Middle frontal gyrus (tissue), 1 donor: ENCODE measurements around the gene USH2A.

ENCODE experiments used
- DNase-seq: peaks from one replicate; pipeline ENCODE4 v3.0.0-alpha.2; 2015; ENCODE audit warnings: low spot score; ENCODE audit errors: extremely low spot score

The USH2A gene

GRCh38 chr1:216422821-216423520 lies at the start of gene USH2A:
TSS of gene USH2A (minus strand) at chr1:216423448. CDS start at chr1:216422336, 1,112 bp downstream.
- DNase-seq: no peak

GRCh38 chr1:216466162-216466801 lies 43.0 kb upstream of the USH2A start:
- no peak for DNase-seq

DNA sequence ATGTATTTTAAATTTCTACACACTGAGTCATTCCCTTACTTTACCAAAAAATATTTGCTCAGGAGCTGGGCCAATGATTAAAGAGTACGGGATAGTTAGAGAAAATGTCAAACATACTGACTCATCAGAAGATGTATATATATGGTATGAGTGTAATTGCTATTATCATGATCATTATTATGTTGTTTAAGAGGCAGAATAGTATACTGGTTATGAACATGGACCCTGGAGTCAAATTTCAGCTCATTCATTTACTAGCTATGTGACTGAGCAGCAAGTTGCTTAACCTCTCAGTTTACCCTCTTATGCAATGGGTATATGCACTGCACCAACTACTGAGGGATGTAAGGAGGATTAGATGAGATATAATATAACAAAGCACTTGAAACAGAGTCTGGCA lies 41.2 kb upstream of the USH2A start:
- DNase-seq: no peak

GRCh38 chr1:216462066-216462775 lies 39.0 kb upstream of the USH2A start:
- no peak for DNase-seq

DNA sequence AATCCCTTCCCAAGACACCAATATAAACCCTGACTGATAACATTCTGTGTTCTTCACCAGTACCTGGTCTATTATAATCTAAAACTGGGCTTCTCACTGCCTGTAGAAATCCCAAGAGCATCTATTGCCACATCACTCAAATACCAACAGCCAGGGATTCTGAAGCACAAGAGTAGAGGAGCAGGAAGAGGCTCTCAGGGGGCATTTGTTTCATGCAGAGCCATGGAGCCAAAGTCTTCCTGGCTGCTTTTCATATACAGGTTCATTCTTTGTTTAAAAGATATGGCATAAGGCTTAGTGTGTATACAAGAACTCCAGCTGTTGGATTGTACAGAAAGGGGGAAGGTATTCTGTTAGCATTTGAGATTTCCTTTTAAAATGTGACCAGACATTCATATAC lies 38.2 kb upstream of the USH2A start:
- DNase-seq: no peak

DNA sequence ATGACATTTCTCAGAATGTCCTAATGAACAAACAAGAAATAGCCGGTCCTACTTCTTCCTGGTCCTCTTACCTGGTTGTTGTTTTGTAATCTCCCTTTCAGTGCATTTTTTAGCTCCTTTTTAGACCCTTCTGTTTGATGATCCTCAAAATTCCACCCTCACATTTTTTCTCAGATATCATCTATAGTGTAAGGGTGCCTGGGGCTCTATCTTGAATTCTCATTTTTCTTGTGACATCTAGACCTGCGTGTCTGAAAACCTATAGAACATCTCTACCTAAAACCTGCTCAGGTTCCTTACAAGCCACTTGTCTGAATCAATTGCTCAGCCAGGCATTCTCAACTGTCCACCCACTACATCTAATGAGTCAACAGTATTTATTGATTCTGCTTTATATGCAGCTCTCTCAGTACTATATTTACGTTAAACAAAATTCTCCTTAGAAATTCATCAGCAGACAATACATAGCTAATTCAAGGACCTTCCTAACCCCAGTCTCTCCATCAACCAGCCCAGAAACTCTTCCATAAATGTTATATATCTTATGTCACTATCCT lies 36.5 kb upstream of the USH2A start:
- no peak for DNase-seq

- DNase-seq: no peak
Measured at GRCh38 chr1:216458812-216459211, 35.6 kb upstream of the USH2A start.

DNA sequence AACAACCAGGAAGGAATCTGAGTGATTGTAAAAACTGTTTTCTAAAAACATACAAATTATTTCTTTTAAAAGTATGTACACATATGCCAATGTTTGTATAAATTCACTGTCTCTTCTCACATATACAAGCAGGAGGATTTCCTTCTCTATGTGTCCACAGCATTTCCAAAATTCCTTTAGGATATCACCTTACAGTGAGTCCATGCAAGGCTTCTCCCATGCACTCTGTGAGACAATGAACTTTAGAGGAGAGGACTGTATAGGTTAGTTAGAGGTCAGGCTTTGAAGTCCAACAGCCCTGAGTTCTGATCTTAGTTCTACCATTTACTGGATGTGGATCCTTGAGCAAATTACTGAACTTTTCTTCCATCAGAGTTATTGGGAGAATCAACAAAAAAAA lies 34.1 kb upstream of the USH2A start:
- no peak for DNase-seq

GRCh38 chr1:216456682-216457081 lies 33.4 kb upstream of the USH2A start:
- DNase-seq: no peak

GRCh38 chr1:216453777-216454176 lies 30.5 kb upstream of the USH2A start:
- no peak for DNase-seq

DNA sequence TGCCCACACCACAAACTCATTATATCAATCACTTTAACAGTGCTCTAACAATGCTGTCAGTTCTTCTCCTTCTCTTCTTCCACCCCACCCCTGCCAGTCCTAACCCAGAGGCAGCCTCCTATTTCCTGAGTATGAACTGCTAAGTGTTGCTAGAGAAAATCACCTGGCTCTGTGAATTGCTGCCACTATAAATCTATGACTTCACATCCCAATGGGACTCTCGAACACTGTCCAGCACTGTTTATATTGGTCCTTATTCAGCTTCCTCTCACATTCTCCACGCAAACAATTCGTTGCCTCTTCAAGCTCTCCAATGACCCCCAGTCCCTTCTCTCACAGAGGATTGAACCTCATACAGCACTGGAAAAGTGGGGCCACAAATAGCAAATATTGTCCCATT lies 27.0 kb upstream of the USH2A start:
- DNase-seq: no peak

GRCh38 chr1:216448011-216448510 lies 24.8 kb upstream of the USH2A start:
- no peak for DNase-seq

GRCh38 chr1:216437603-216438002 lies 14.4 kb upstream of the USH2A start:
- DNase-seq: no peak

GRCh38 chr1:216434232-216434631 lies 11.0 kb upstream of the USH2A start:
- DNase-seq: no peak

- DNase-seq: no peak
Measured at GRCh38 chr1:216433175-216433574, 9.9 kb upstream of the USH2A start.

- DNase-seq: no peak
Measured at GRCh38 chr1:216430744-216431143, 7.5 kb upstream of the USH2A start.

- no peak for DNase-seq
Measured at GRCh38 chr1:216425577-216425976, 2.3 kb upstream of the USH2A start.

GRCh38 chr1:216420746-216421145 lies 2.5 kb downstream of the USH2A start:
- DNase-seq: no peak

GRCh38 chr1:216420263-216420662 lies 3.0 kb downstream of the USH2A start:
- DNase-seq: no peak

GRCh38 chr1:216416488-216416887 lies 6.8 kb downstream of the USH2A start:
- DNase-seq: no peak

- no peak for DNase-seq
Measured at GRCh38 chr1:216410026-216410425, 13.2 kb downstream of the USH2A start.

GRCh38 chr1:216390956-216391355 lies 32.3 kb downstream of the USH2A start:
- DNase-seq: no peak
